ENCODE results near the gene PDLIM7. TPM values are rescaled to one million over a fixed set of nuclear protein-coding genes. Genes with fewer than 3 reads are reported as not detected.

The PDLIM7 gene
- total RNA-seq, 1 donor from 2014 or later, result 38.7 TPM

GRCh38 chr5:177526791-177527190 is 29.4 kb upstream of the PDLIM7 start:
- Mint-ChIP-seq H3K27me3 (ENCODE audit: insufficient read depth, low read depth) (no peaks in the 10 kb centered on the region), H3K27ac (no peak overlapping the region), H3K36me3 (peaks cover 14% of the 10 kb centered on the region), H3K9me3 (no peaks in the 10 kb centered on the region), H3K4me1 (no peaks in the 10 kb centered on the region), H3K4me3 (no peak overlapping the region)
- Histone ChIP-seq H3K79me2 (ENCODE audit: low read depth) (no peaks in the 10 kb centered on the region), H3K4me2 (no peak overlapping the region), H3K9me3 (ENCODE audit: low read depth) (no peaks in the 10 kb centered on the region), H3F3A (ENCODE audit: low read depth) (no peaks in the 10 kb centered on the region), H3K36me3 (no peaks in the 10 kb centered on the region), H3K4me1 (no peaks in the 10 kb centered on the region), H4K20me1 (ENCODE audit: low read depth) (peaks cover 20% of the 10 kb centered on the region), H3K4me3 (no peak overlapping the region), H2AFZ (replicated peaks) (no peak overlapping the region), H3K27me3 (no peaks in the 10 kb centered on the region), H3K27ac (no peak overlapping the region), H3K9ac (no peak overlapping the region)
- no peak for DNase-seq (ENCODE audit: low spot score)
- TF ChIP-seq EZH2phosphoT487 (IDR thresholded peaks at IDR 0.05) (no peak), EZH2 (IDR thresholded peaks at IDR 0.05) (no peak), CTCF (IDR thresholded peaks at IDR 0.05) (no peak)

- Histone ChIP-seq H3K4me2 (no peak overlapping the region), H3K9ac (no peak overlapping the region), H2AFZ (replicated peaks) (no peak overlapping the region), H3K79me2 (ENCODE audit: low read depth) (no peaks in the 10 kb centered on the region), H3K36me3 (no peaks in the 10 kb centered on the region), H3K4me1 (no peaks in the 10 kb centered on the region), H3K27me3 (no peaks in the 10 kb centered on the region), H3K9me3 (ENCODE audit: low read depth) (no peaks in the 10 kb centered on the region), H3F3A (ENCODE audit: low read depth) (no peaks in the 10 kb centered on the region), H3K27ac (no peak overlapping the region), H4K20me1 (ENCODE audit: low read depth) (peaks cover 20% of the 10 kb centered on the region), H3K4me3 (no peak overlapping the region)
- Mint-ChIP-seq H3K27ac (no peak overlapping the region), H3K4me3 (no peak overlapping the region), H3K9me3 (no peaks in the 10 kb centered on the region), H3K4me1 (no peaks in the 10 kb centered on the region), H3K27me3 (ENCODE audit: insufficient read depth, low read depth) (no peaks in the 10 kb centered on the region), H3K36me3 (peaks cover 18% of the 10 kb centered on the region)
- no peak for TF ChIP-seq CTCF (IDR thresholded peaks at IDR 0.05)
- no peak for TF ChIP-seq EZH2 (IDR thresholded peaks at IDR 0.05)
- TF ChIP-seq EZH2phosphoT487 (IDR thresholded peaks at IDR 0.05), result no peak
- DNase-seq (ENCODE audit: low spot score), result no peak
Observed at GRCh38 chr5:177526191-177526590, 28.8 kb upstream of the PDLIM7 start.

GRCh38 chr5:177524941-177525655 is 27.7 kb upstream of the PDLIM7 start:
- Mint-ChIP-seq H3K27me3 (ENCODE audit: insufficient read depth, low read depth) (no peaks in the 10 kb centered on the region), H3K27ac (no peak overlapping the region), H3K4me3 (no peak overlapping the region), H3K9me3 (no peaks in the 10 kb centered on the region), H3K36me3 (peaks cover 19% of the 10 kb centered on the region), H3K4me1 (no peaks in the 10 kb centered on the region)
- Histone ChIP-seq H3K9ac (no peak overlapping the region), H3F3A (ENCODE audit: low read depth) (peaks cover 3% of the 10 kb centered on the region), H3K4me1 (no peaks in the 10 kb centered on the region), H2AFZ (replicated peaks) (no peak overlapping the region), H3K36me3 (no peaks in the 10 kb centered on the region), H3K27ac (no peak overlapping the region), H3K9me3 (ENCODE audit: low read depth) (no peaks in the 10 kb centered on the region), H4K20me1 (ENCODE audit: low read depth) (peaks cover 14% of the 10 kb centered on the region), H3K4me3 (no peak overlapping the region), H3K79me2 (ENCODE audit: low read depth) (no peaks in the 10 kb centered on the region), H3K27me3 (no peaks in the 10 kb centered on the region), H3K4me2 (no peak overlapping the region)
- TF ChIP-seq EZH2 (IDR thresholded peaks at IDR 0.05) (no peak), CTCF (IDR thresholded peaks at IDR 0.05) (no peak), EZH2phosphoT487 (IDR thresholded peaks at IDR 0.05) (no peak)
- no peak for DNase-seq (ENCODE audit: low spot score)
